GM23248 (cell line): ENCODE data around the gene CYBA. TPM values are rescaled to one million over a fixed set of nuclear protein-coding genes. Genes with fewer than 3 reads are reported as not detected.

Experiments used
- DNase-seq: peaks from one replicate; pipeline ENCODE4 v3.0.0-alpha.2; 2015
- H2AFZ ChIP-seq: fragments of 200-600 bp; sonication (generic); 2 replicates; pipeline ENCODE4 v1.6.1; 2016; ENCODE audit warnings: antibody characterized with exemption
- H3F3A ChIP-seq: fragments of 200-600 bp; sonication (generic); 2 replicates; pipeline ENCODE4 v1.6.1; 2016; ENCODE audit warnings: mild to moderate bottlenecking, antibody characterized with exemption, mixed run types; ENCODE audit not compliant: insufficient read depth
- H3K27ac ChIP-seq: fragments of 200-600 bp; sonication (generic); 2 replicates; pipeline ENCODE4 v1.5.1; 2016; ENCODE audit warnings: mild to moderate bottlenecking
- H3K27me3 ChIP-seq: fragments of 200-600 bp; sonication (generic); replicated peaks from 2 replicates; pipeline ENCODE4 v1.6.1; 2016; ENCODE audit warnings: mild to moderate bottlenecking; ENCODE audit not compliant: insufficient read depth
- H3K36me3 ChIP-seq: fragments of 200-600 bp; sonication (generic); 2 replicates; pipeline ENCODE4 v1.6.1; 2016; ENCODE audit warnings: low read depth, mild to moderate bottlenecking
- H3K4me1 ChIP-seq: fragments of 200-600 bp; sonication (generic); 2 replicates; pipeline ENCODE4 v1.6.1; 2016; ENCODE audit warnings: mild to moderate bottlenecking; ENCODE audit not compliant: insufficient read depth
- H3K4me2 ChIP-seq: fragments of 200-600 bp; sonication (generic); one replicate; pipeline ENCODE4 v1.6.1; 2016; ENCODE audit warnings: mild to moderate bottlenecking; ENCODE audit not compliant: unreplicated experiment
- H3K4me3 ChIP-seq: fragments of 200-600 bp; sonication (generic); 2 replicates; pipeline ENCODE4 v1.5.1; 2016; ENCODE audit warnings: mild to moderate bottlenecking
- H3K79me2 ChIP-seq: fragments of 200-600 bp; sonication (generic); 2 replicates; pipeline ENCODE4 v1.6.1; 2016; ENCODE audit warnings: mild to moderate bottlenecking; ENCODE audit not compliant: insufficient read depth
- H3K9ac ChIP-seq: fragments of 200-600 bp; sonication (generic); 2 replicates; pipeline ENCODE4 v1.6.1; 2016; ENCODE audit warnings: mild to moderate bottlenecking
- H3K9me2 ChIP-seq: fragments of 200-600 bp; sonication (generic); 2 replicates; pipeline ENCODE4 v1.6.1; 2016; ENCODE audit warnings: mixed run types, mild to moderate bottlenecking, moderate library complexity; ENCODE audit not compliant: insufficient read depth
- H3K9me3 ChIP-seq: fragments of 200-600 bp; sonication (generic); one replicate; pipeline ENCODE4 v1.6.1; 2017; ENCODE audit warnings: low read depth
- H4K20me1 ChIP-seq: fragments of 200-600 bp; sonication (generic); 2 replicates; pipeline ENCODE4 v1.6.0; 2016; ENCODE audit not compliant: insufficient read depth
- EZH2 ChIP-seq: fragments of 200-600 bp; sonication (generic); IDR thresholded peaks from 2 replicates; pipeline ENCODE4 v1.6.1; 2018; ENCODE audit warnings: antibody characterized with exemption, mild to moderate bottlenecking; ENCODE audit not compliant: insufficient read depth, poor library complexity, severe bottlenecking
- EZH2phosphoT487 ChIP-seq: fragments of 200-600 bp; sonication (generic); IDR thresholded peaks from 2 replicates; pipeline ENCODE4 v1.6.1; 2018; ENCODE audit warnings: antibody characterized with exemption, moderate library complexity, mild to moderate bottlenecking, low read depth; ENCODE audit not compliant: insufficient read depth
- WGBS, 2 experiments: methylation state at CpG; one replicate each; pipeline ENCODE4 v1.1.6; 2015 to 2017; ENCODE audit warnings: low lambda C conversion rate in 2 of 2, low coverage in 1 of 2; ENCODE audit errors: missing lambda C conversion rate in 2 of 2; 5-methylcytosine and 5-hydroxymethylcytosine counted together
- in situ Hi-C: fragments of 300-500 bp; cut with MboI; formaldehyde crosslinking; loops from 2 replicates; pipeline ENCODE4 v1.15.0; 2020
- polyA plus RNA-seq: library from polyadenylated mRNA; unstranded; fragments of >200 nt; fragmentation: Nextera tagmentation; extraction: Ambion mirVana; gene quantifications from 2 replicates; pipeline ENCODE4 v1.2.1, GENCODE V29; 2016
- total RNA-seq: library from RNA; depleted of rRNA; stranded (reverse); fragments of >200 nt; shearing (Covaris generic); gene quantifications from 2 replicates; pipeline ENCODE4 v1.2.3, GENCODE V29; 2014

CYBA gene
- total and polyA plus RNA-seq, 2 experiments from 2014 or later: 270 to 332 TPM

DNA sequence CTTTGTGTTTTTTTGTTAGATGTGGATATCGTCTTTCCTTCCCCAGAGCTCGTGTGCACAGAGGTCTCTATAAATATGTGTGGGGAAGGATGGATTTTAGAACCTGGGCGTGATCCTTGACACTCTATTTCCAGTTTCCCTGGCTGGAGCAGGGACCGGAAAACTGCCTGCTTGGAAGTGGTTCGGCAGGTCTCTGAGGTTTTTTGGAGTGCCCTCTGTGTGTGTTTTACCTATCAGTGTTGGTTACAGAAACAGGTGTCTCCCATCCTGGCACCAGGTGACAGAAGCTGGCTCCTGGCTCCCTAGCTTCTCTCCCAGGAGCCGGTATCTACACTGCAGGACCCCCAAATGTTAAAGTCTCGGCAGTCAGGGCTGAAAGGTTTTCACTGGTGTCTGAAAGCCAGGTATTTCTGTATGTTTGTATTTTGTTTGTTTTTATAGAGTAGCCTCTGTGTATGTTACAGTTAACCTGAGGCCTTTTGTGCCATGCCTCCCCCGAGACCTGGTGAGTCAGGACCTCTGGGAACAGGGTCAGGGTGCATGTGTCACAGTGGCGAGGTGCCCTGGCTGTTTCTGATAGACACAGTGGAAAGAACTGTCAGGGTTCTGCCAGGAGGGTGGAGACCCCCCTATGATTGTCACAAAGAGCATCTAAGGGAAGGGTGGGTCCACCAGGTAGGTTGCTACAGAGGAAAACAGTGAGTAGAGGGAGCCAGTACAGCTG is 49.4 kb downstream of the CYBA start:
- Histone ChIP-seq H3K79me2 (peaks cover 17% of the 10 kb centered on the region; the same call in 1 of the 2 replicates), H3K36me3 (peaks cover 9% of the 10 kb centered on the region; the same call in 1 of the 2 replicates), H3K9ac (no peak overlapping the region), H3K27ac (no peak overlapping the region), H4K20me1 (no peaks in the 10 kb centered on the region), H3K4me1 (no peaks in the 10 kb centered on the region), H3K4me3 (no peak overlapping the region), H3K9me2 (no peaks in the 10 kb centered on the region), H3K27me3 (no peaks in the 10 kb centered on the region), H2AFZ (no peak overlapping the region), H3K4me2 (no peak overlapping the region), H3K9me3 (no peaks in the 10 kb centered on the region), H3F3A (no peaks in the 10 kb centered on the region)
- DNase-seq: no peak
- in situ Hi-C loops: no loop called here
- no peak for TF ChIP-seq EZH2
- no peak for TF ChIP-seq EZH2phosphoT487
- WGBS, 2 experiments: 91 to 93% methylated on average over 9 of the region's 9 CpGs

DNA sequence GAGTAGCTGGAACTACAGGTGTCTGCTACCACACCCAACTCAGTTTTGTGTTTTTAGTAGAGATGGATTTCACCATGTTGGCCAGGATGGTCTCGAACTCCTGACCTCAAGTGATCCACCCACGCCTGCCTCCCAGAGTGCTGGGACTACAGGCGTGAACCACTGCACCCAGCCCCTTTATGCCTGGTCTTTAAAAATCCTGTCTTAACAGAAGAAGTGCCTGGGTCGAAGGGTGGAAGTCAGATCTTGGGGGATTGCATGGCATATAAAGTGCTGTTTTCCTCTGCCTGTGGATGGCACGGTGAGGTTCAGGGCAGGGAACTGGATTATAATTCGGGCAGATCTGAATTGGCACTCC is 50.3 kb downstream of the CYBA start:
- no peaks in the 10 kb centered on the region for H3F3A ChIP-seq
- no peak overlapping the region for H3K9ac ChIP-seq
- peaks cover 27% of the 10 kb centered on the region for H3K79me2 ChIP-seq
- no peaks in the 10 kb centered on the region for H3K9me3 ChIP-seq
- no peak overlapping the region for H2AFZ ChIP-seq
- in situ Hi-C loops: no loop called here
- no peak overlapping the region for H3K4me3 ChIP-seq
- H4K20me1 ChIP-seq: no peaks in the 10 kb centered on the region
- peaks cover 9% of the 10 kb centered on the region; the same call in 1 of the 2 replicates for H3K36me3 ChIP-seq
- TF ChIP-seq EZH2phosphoT487 (no peak), EZH2 (no peak)
- 97 to 99% methylated on average over 6 of the region's 6 CpGs for WGBS, 2 experiments
- DNase-seq: no peak
- no peaks in the 10 kb centered on the region for H3K27me3 ChIP-seq
- no peaks in the 10 kb centered on the region for H3K4me1 ChIP-seq
- no peaks in the 10 kb centered on the region for H3K9me2 ChIP-seq
- no peak overlapping the region for H3K4me2 ChIP-seq
- no peak overlapping the region for H3K27ac ChIP-seq

DNA sequence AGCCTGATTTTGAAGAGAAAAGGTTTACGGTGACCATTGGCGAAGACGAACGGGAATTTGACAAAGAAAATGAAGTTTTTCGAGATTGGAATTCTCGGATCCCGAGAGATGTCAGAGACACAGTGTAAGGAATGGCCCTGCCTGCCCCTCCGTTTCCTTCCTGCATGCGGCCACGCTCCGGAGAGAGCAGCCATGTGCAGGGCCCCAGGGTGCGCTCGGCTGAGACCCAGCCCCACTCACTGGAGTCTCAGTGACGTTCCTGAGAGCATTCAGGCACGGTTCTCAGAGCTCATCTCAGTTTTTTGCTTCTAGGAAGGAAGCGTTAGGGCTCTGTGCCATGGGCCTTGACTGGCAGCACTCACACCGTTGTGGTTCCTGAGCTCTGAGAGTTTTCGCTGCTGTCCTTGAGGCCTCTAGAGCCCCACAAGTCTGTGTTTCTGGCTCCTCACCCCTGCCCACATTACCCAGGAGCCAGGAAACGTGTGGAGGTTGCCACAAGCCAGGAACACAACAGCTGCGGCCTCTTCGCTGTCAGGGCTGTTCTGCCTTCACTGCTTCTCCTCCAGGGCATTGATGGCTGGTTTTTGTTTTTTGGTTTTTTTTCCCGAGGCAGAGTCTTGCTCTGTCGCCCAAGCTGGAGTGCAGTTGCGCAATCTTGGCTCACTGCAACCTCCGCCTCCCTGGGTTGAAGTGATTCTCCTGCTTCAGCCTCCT is 50.9 kb downstream of the CYBA start:
- no peak overlapping the region for H3K4me2 ChIP-seq
- no peak for DNase-seq
- H2AFZ ChIP-seq: no peak overlapping the region
- no peaks in the 10 kb centered on the region for H3K4me1 ChIP-seq
- no peaks in the 10 kb centered on the region for H3K9me3 ChIP-seq
- peaks cover 9% of the 10 kb centered on the region; the same call in 1 of the 2 replicates for H3K36me3 ChIP-seq
- 83 to 86% methylated on average over 25 of the region's 25 CpGs for WGBS, 2 experiments
- TF ChIP-seq EZH2 (no peak), EZH2phosphoT487 (no peak)
- no peak overlapping the region for H3K4me3 ChIP-seq
- no peaks in the 10 kb centered on the region for H3K27me3 ChIP-seq
- H3K9me2 ChIP-seq: no peaks in the 10 kb centered on the region
- no peak overlapping the region for H3K27ac ChIP-seq
- no peaks in the 10 kb centered on the region for H3F3A ChIP-seq
- no peak overlapping the region for H3K9ac ChIP-seq
- in situ Hi-C loops: no loop called here
- peaks cover 27% of the 10 kb centered on the region for H3K79me2 ChIP-seq
- no peaks in the 10 kb centered on the region for H4K20me1 ChIP-seq

DNA sequence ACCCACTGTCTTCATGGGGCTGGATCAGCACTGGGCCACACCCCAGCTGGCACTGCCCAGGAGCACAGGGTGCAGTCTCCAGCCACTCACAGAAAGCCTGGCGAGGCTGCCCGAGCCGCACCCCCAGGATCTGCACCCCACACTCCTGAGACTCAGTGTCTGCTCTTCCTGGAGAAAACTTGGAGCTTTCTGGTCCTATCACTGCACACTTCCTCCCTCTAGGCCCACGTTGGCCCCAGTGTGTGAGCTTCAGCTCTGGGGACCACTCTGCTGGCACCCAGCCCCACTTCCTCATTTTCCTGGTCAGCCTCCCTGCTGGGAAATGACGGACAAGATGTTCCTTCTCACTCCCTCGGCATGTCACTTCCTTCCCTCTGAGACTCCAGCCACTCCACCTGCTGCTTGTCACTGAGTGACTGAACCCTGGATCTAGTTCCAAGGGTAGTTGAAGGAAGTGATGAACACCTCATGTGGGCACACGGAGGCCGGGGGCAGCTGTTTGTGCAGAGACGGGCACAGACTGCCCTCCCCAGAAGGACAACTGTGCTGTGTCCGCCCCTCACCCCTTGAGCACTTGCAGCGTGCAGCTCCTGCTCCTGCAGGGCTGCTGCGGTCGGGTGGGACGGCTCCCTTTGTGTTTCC is 51.6 kb downstream of the CYBA start:
- Histone ChIP-seq H3K4me3 (no peak overlapping the region), H3K4me2 (no peak overlapping the region), H3K27me3 (no peaks in the 10 kb centered on the region), H2AFZ (no peak overlapping the region), H3K9me2 (no peaks in the 10 kb centered on the region), H3K9ac (no peak overlapping the region), H3K9me3 (no peaks in the 10 kb centered on the region), H3K4me1 (no peaks in the 10 kb centered on the region), H4K20me1 (no peaks in the 10 kb centered on the region), H3K36me3 (peaks cover 9% of the 10 kb centered on the region; the same call in 1 of the 2 replicates), H3F3A (no peaks in the 10 kb centered on the region), H3K79me2 (peaks cover 32% of the 10 kb centered on the region), H3K27ac (no peak overlapping the region)
- TF ChIP-seq EZH2phosphoT487 (no peak), EZH2 (no peak)
- DNase-seq: no peak
- in situ Hi-C loops: no loop called here
- 87 to 89% methylated on average over 14 of the region's 14 CpGs for WGBS, 2 experiments
